ENCODE data around the gene SLC9B2.

Gene SLC9B2, protein sequence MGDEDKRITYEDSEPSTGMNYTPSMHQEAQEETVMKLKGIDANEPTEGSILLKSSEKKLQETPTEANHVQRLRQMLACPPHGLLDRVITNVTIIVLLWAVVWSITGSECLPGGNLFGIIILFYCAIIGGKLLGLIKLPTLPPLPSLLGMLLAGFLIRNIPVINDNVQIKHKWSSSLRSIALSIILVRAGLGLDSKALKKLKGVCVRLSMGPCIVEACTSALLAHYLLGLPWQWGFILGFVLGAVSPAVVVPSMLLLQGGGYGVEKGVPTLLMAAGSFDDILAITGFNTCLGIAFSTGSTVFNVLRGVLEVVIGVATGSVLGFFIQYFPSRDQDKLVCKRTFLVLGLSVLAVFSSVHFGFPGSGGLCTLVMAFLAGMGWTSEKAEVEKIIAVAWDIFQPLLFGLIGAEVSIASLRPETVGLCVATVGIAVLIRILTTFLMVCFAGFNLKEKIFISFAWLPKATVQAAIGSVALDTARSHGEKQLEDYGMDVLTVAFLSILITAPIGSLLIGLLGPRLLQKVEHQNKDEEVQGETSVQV

DNA sequence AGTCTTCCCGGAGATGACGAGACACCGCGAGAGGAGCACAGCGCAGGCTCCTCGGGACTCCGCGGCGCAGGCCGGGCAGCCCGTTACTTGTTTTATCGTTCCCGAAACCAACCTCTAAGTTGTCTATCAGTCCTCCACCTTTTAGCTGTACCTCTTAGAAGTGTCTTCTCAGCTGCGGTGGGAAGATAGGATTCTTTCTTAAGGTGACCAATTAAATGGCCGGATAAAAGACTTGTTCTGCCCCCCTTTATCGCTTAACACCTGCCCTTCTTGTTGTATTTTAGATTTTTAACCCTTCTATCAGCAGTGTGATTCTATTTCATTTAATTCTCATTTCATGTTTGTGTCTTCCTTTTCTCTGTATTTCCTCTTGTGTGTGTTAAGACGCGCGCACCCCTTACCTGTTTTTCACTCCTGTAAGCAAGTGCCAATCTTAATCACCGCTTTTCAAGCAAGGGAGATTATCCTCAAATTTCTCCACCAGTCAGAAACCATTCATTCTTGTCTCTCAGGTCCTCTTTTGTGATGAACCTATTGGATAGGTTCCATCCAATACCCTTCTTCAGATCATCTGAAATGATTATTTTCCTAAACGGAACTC is at the start of gene SLC9B2:
SLC9B2 (minus strand) TSS at position 15 of the 601 bp plus-strand sequence. CDS start 9,211 bp downstream, outside the sequence.
- peak within 1 kb of the TSS; percentile 68 for H3K9ac ChIP-seq (ENCODE audit: low read length)
- no peaks in the 10 kb centered on the region for H3K27me3 ChIP-seq (ENCODE audit: control insufficient read depth, insufficient read depth, low read length)
- peak within 1 kb of the TSS; percentile 54 for H3K4me3 ChIP-seq (ENCODE audit: low read length)
- no peaks in the 10 kb centered on the region for H3K9me3 ChIP-seq (ENCODE audit: control insufficient read depth, low read length)
- H3K4me1 ChIP-seq (ENCODE audit: control insufficient read depth, insufficient read depth, low read length), result peaks cover 19% of the 10 kb centered on the region
- no peaks in the 10 kb centered on the region for H3K36me3 ChIP-seq (ENCODE audit: control insufficient read depth, insufficient read depth, low read length)

DNA sequence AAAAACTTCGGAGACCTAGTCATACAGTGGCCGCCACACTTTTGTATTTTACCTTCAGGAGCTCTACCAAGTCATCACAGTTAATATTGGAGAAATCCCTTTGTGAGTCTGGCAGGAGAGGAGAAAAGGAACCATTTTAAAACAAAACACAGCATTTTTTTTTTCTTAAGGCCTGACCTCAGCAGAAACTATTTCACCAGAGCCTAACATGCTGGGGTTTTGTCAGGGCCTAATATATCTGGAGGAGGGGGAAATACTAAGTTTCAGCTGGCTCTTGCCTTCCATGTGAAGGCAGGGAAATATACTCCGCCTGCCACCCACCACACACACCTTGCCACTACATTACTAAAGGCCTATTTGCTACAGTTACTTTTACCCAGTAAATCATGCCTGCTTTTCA is 49.6 kb upstream of the SLC9B2 start:
- Histone ChIP-seq H3K36me3 (ENCODE audit: control insufficient read depth, insufficient read depth, low read length) (no peaks in the 10 kb centered on the region), H3K4me3 (ENCODE audit: low read length) (no peak overlapping the region), H3K9me3 (ENCODE audit: control insufficient read depth, low read length) (no peaks in the 10 kb centered on the region), H3K9ac (ENCODE audit: low read length) (no peak overlapping the region), H3K4me1 (ENCODE audit: control insufficient read depth, insufficient read depth, low read length) (no peaks in the 10 kb centered on the region), H3K27me3 (ENCODE audit: control insufficient read depth, insufficient read depth, low read length) (no peaks in the 10 kb centered on the region)

DNA sequence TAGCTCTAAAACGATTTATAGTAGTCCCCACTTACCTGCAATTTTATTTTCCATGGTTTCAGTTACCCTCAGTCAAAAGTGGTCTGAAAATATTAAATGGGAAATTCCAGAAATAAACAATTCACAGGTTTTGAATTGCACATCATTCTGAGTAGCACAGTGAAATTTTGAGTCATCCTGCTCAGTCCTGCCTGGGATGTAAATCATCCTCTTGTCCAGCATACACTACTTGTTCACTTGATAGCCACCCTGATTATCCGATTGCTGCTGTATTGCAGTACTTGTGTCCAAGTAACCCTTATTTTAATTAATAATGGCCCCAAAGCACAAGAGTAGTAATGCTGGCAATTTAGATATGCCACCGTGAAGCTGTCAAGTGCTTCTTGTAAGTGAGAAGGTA is 46.6 kb upstream of the SLC9B2 start:
- no peaks in the 10 kb centered on the region for H3K9me3 ChIP-seq (ENCODE audit: control insufficient read depth, low read length)
- no peak overlapping the region for H3K9ac ChIP-seq (ENCODE audit: low read length)
- no peaks in the 10 kb centered on the region for H3K36me3 ChIP-seq (ENCODE audit: control insufficient read depth, insufficient read depth, low read length)
- no peak overlapping the region for H3K4me3 ChIP-seq (ENCODE audit: low read length)
- no peaks in the 10 kb centered on the region for H3K4me1 ChIP-seq (ENCODE audit: control insufficient read depth, insufficient read depth, low read length)
- H3K27me3 ChIP-seq (ENCODE audit: control insufficient read depth, insufficient read depth, low read length), result no peaks in the 10 kb centered on the region

DNA sequence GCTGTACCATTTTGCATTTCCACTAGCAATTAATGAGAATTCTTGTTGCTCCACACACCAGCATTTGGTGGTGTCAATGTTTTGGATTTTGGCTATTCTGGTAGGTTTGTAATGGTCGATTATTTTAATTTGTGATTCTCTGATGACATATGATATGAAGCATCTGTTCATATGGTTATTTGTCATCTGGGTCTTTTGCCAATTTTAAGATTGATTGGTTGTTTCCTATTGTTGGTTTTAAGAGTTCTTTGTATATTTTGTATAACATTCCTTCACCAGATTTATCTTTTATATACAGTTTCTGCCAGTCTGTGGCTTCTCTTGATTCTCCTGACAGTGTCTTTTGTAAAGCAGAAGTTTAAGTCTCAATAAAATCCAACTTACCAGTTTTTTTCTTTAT is 41.6 kb upstream of the SLC9B2 start:
- H3K4me1 ChIP-seq (ENCODE audit: control insufficient read depth, insufficient read depth, low read length), result no peaks in the 10 kb centered on the region

DNA sequence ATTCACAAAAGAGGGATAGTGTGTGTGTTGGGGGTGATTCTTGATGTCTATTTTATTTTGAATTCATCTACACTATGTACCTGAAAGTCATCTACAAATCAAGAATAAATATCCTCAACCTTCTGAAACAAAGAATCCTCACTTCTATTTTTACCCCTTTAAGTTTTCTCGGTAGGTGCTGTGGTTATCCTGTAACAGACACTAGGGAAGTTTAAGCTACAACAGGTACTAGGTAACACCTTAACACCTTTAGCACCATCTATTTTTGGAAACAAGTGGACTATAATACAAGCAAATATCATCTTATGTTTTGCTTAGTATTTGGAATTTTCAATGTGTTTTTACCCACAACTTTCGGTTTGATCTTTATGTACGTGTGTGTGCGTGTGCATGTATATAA is 35.0 kb upstream of the SLC9B2 start:
- H3K9ac ChIP-seq (ENCODE audit: low read length), result no peak overlapping the region
- no peaks in the 10 kb centered on the region for H3K36me3 ChIP-seq (ENCODE audit: control insufficient read depth, insufficient read depth, low read length)
- H3K4me3 ChIP-seq (ENCODE audit: low read length), result no peak overlapping the region
- no peaks in the 10 kb centered on the region for H3K4me1 ChIP-seq (ENCODE audit: control insufficient read depth, insufficient read depth, low read length)
- H3K27me3 ChIP-seq (ENCODE audit: control insufficient read depth, insufficient read depth, low read length), result no peaks in the 10 kb centered on the region
- H3K9me3 ChIP-seq (ENCODE audit: control insufficient read depth, low read length), result no peaks in the 10 kb centered on the region

More for the DNA sequence above, 41.6 kb upstream of the SLC9B2 start:
- Histone ChIP-seq H3K9ac (ENCODE audit: low read length) (no peak overlapping the region), H3K4me3 (ENCODE audit: low read length) (no peak overlapping the region), H3K27me3 (ENCODE audit: control insufficient read depth, insufficient read depth, low read length) (no peaks in the 10 kb centered on the region), H3K36me3 (ENCODE audit: control insufficient read depth, insufficient read depth, low read length) (no peaks in the 10 kb centered on the region), H3K9me3 (ENCODE audit: control insufficient read depth, low read length) (no peaks in the 10 kb centered on the region)

DNA sequence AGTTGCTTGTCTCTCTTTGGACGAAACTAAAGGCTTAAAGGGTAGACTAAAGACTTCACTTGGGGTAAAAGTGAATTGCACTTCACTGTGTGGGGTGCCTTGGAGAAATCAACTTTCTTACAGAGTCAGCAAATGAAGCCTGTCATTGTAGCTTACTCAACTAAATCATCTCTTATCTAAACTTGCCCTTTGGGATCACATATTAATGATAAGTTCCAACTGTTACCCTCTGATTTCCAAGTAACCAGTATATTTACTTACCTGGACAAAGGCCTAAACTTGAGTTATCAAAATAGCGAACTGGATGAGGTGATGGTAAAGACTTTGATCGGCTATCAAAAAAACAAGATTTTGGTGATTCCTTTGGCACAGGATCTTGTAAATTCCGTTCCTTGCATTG is 32.0 kb upstream of the SLC9B2 start:
- no peaks in the 10 kb centered on the region for H3K27me3 ChIP-seq (ENCODE audit: control insufficient read depth, insufficient read depth, low read length)
- no peaks in the 10 kb centered on the region for H3K4me1 ChIP-seq (ENCODE audit: control insufficient read depth, insufficient read depth, low read length)
- H3K4me3 ChIP-seq (ENCODE audit: low read length), result no peak overlapping the region
- H3K9me3 ChIP-seq (ENCODE audit: control insufficient read depth, low read length), result no peaks in the 10 kb centered on the region
- H3K36me3 ChIP-seq (ENCODE audit: control insufficient read depth, insufficient read depth, low read length), result no peaks in the 10 kb centered on the region
- no peak overlapping the region for H3K9ac ChIP-seq (ENCODE audit: low read length)

DNA sequence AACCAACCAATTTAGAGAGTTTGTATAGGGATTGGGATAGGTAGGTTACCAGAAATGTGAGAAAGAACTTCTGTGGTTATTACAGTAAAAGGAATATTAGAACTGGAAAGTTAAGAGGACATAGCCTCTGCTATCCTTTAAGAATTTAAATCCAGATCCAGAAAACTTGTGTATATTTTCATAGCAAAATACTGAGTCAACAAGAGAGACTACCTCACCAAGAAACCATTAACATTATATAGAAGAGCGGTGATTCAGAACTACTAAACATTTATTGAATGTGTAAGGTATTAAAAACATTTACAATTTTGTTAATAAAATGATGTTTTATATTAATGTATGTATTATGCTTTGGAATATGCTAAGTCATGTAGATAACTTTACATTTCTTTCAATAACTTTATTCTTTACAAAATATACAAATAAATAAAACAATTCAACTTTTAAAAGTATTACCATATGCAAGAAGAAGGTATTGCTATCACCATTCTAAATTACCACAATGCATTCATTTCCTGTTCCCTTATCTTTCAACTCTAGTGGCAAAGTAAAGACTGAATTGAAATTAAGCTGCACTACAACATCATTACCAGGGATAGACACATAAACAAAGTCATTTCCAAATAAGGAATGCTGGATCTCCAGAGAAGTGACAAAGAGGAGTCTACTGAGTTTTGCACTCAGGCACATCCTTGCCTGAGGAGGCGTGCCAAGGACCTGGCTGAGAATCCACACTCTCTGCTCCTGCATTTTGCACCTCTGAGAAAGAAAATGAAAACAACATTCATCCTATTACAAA is 29.2 kb upstream of the SLC9B2 start:
- Histone ChIP-seq H3K9me3 (ENCODE audit: control insufficient read depth, low read length) (no peaks in the 10 kb centered on the region), H3K36me3 (ENCODE audit: control insufficient read depth, insufficient read depth, low read length) (no peaks in the 10 kb centered on the region), H3K4me1 (ENCODE audit: control insufficient read depth, insufficient read depth, low read length) (no peaks in the 10 kb centered on the region), H3K4me3 (ENCODE audit: low read length) (no peak overlapping the region), H3K27me3 (ENCODE audit: control insufficient read depth, insufficient read depth, low read length) (no peaks in the 10 kb centered on the region), H3K9ac (ENCODE audit: low read length) (no peak overlapping the region)

DNA sequence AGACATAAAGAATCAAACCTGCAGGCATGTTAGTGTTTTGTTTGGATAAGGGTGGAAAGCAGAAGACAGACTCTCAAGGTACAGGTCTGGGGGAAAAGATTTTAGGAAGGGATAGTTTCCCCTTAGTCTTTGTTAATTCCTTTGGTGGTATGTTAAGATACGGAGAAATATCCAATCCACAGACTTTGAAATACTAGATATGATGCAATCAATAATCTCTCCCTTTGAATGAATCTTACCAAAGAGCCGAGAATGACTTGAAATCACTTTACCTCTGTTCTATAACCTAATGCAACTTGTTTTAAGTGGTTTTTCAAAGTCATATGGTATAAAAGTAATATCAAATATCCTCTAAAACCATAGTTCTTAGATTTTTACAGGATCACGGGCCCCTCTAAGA is 28.3 kb upstream of the SLC9B2 start:
- no peak overlapping the region for H3K4me3 ChIP-seq (ENCODE audit: low read length)
- no peaks in the 10 kb centered on the region for H3K27me3 ChIP-seq (ENCODE audit: control insufficient read depth, insufficient read depth, low read length)
- H3K4me1 ChIP-seq (ENCODE audit: control insufficient read depth, insufficient read depth, low read length), result no peaks in the 10 kb centered on the region
- no peaks in the 10 kb centered on the region for H3K9me3 ChIP-seq (ENCODE audit: control insufficient read depth, low read length)
- H3K36me3 ChIP-seq (ENCODE audit: control insufficient read depth, insufficient read depth, low read length), result no peaks in the 10 kb centered on the region
- no peak overlapping the region for H3K9ac ChIP-seq (ENCODE audit: low read length)

DNA sequence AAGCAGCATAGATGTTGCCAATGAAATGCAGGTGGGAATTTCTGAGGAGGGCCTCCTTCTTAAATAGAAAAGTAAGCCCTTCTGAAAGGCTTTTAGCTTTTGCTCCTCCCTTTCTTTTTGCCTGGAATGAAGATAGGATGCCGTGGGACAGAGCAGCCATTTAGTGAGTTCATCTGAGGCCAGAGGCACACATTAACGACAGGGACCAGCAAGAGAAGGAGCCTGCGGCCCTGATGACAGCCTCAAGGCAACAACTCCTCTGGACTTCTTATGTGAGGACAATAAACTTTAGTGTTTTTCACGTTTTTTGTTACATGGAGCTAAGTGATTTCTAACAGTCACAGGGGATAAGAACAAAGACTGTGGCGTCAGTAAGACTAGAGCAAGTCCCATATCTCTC is 24.1 kb upstream of the SLC9B2 start:
- peaks cover 13% of the 10 kb centered on the region for H3K4me1 ChIP-seq (ENCODE audit: control insufficient read depth, insufficient read depth, low read length)
- H3K9me3 ChIP-seq (ENCODE audit: control insufficient read depth, low read length), result no peaks in the 10 kb centered on the region
- no peaks in the 10 kb centered on the region for H3K27me3 ChIP-seq (ENCODE audit: control insufficient read depth, insufficient read depth, low read length)
- H3K4me3 ChIP-seq (ENCODE audit: low read length), result no peak overlapping the region
- H3K36me3 ChIP-seq (ENCODE audit: control insufficient read depth, insufficient read depth, low read length), result no peaks in the 10 kb centered on the region
- no peak overlapping the region for H3K9ac ChIP-seq (ENCODE audit: low read length)

DNA sequence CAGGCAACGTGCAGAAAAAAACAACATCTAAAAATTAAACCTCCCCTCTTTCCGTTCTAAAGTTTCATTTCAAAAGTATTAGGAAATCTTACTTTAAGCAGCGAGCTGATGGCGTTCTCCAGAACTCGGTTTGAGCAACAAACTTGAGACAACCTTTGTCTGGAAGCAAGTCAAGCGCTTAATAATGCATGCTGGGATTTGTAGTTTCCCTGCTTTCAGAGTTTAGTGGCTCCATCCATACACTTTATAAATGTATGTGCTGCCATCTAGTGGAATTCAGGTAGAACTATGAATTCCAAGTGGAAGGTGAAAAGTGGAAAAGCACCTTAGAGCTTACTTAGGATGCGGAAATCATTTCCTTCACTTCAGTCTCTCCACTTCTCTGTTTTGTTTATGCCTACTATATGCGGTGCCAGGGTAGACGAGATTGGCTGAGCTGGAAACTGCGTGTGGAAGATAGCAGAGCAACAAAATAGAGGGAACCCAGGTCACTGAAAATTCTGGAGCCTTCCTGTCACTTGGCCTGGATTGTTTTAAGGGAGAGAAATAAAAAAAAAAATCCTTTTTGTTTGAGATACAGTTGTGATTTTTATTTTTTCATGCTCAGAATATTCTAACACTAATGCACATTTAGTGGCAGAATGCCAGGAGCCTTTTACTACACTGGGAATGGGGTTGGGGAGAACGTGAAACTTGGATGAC is 23.3 kb upstream of the SLC9B2 start, which contains the start of gene BDH2:
BDH2 (minus strand) TSS at position 144 of the 702 bp plus-strand sequence. CDS start 3,580 bp downstream, outside the sequence.
- Histone ChIP-seq H3K4me3 (ENCODE audit: low read length) (peak within 1 kb of the TSS; percentile 12), H3K36me3 (ENCODE audit: control insufficient read depth, insufficient read depth, low read length) (no peaks in the 10 kb centered on the region), H3K9me3 (ENCODE audit: control insufficient read depth, low read length) (no peaks in the 10 kb centered on the region), H3K9ac (ENCODE audit: low read length) (peak within 1 kb of the TSS; percentile 47), H3K4me1 (ENCODE audit: control insufficient read depth, insufficient read depth, low read length) (peaks cover 13% of the 10 kb centered on the region), H3K27me3 (ENCODE audit: control insufficient read depth, insufficient read depth, low read length) (no peaks in the 10 kb centered on the region)

DNA sequence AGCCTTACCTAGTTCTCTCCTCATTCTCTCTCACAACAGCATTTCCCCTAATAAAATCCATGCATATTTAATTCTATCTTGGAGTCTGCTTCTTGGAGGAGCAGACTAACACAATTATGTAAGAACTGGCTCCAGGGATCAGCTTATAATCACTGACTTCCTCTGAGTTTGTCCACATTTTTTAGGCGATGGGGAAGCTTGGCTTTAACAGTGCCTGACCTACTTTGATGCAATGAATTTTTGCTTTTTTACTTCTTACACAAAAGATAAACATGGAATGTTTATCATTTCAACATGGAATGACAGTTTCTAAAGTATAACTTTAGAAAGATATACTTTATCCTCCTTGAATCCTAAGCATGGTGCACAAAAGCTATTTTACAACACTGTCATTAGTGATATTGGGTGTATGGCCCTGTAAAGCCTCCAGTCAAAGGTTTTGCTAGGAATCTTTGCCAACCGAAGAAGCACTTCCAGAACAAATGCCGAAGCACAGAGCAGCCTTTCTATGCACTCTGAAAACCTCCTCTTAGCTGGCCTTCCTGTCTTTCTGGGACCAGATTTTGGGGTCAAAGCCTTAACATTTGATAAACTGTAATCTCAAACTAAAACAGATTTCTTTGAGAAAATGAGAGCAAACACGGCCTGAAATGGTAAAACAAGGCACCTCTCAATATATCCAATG is 22.3 kb upstream of the SLC9B2 start:
- Histone ChIP-seq H3K9ac (ENCODE audit: low read length) (peak overlapping the region; percentile 47), H3K4me3 (ENCODE audit: low read length) (peak overlapping the region; percentile 12), H3K36me3 (ENCODE audit: control insufficient read depth, insufficient read depth, low read length) (no peaks in the 10 kb centered on the region), H3K4me1 (ENCODE audit: control insufficient read depth, insufficient read depth, low read length) (peaks cover 13% of the 10 kb centered on the region), H3K27me3 (ENCODE audit: control insufficient read depth, insufficient read depth, low read length) (no peaks in the 10 kb centered on the region), H3K9me3 (ENCODE audit: control insufficient read depth, low read length) (no peaks in the 10 kb centered on the region)
